RWPE2 (cell line): ENCODE measurements around the gene MMP17.

Source experiments
- ATAC-seq: fragments of 200-7000 bp; cut with Tn5 transposase; 3 replicates; pipeline ENCODE4 v1.9.1; 2021; ENCODE audit warnings: low read depth
- DNase-seq: peaks from one replicate; pipeline ENCODE4 v3.0.0-alpha.2; 2020; ENCODE audit warnings: low spot score
- H3K27ac ChIP-seq: fragments of 450-650 bp; 2 replicates; pipeline ENCODE4 v1.5.1; 2017; ENCODE audit warnings: mild to moderate bottlenecking; ENCODE audit not compliant: poor library complexity, severe bottlenecking
- H3K27me3 ChIP-seq: fragments of 250-450 bp; sonication (Bioruptor Pico); 2 replicates; pipeline ENCODE4 v1.5.1; 2021; ENCODE audit warnings: mild to moderate bottlenecking, moderate library complexity; ENCODE audit not compliant: insufficient read depth, poor library complexity, severe bottlenecking
- H3K36me3 ChIP-seq: fragments of 250-450 bp; sonication (Bioruptor Pico); 2 replicates; pipeline ENCODE4 v1.5.1; 2020; ENCODE audit warnings: low read depth, mild to moderate bottlenecking, moderate library complexity
- H3K4me1 ChIP-seq: fragments of 250-450 bp; sonication (Bioruptor Pico); 2 replicates; pipeline ENCODE4 v1.5.1; 2021; ENCODE audit warnings: mild to moderate bottlenecking, moderate library complexity; ENCODE audit not compliant: insufficient read depth, poor library complexity, severe bottlenecking
- H3K4me3 ChIP-seq: fragments of 250-450 bp; sonication (Bioruptor Pico); 2 replicates; pipeline ENCODE4 v1.5.1; 2021; ENCODE audit warnings: mild to moderate bottlenecking, moderate library complexity; ENCODE audit not compliant: severe bottlenecking
- H3K9me3 ChIP-seq: fragments of 250-450 bp; sonication (Bioruptor Pico); 2 replicates; pipeline ENCODE4 v1.5.1; 2021; ENCODE audit warnings: mild to moderate bottlenecking, moderate library complexity; ENCODE audit not compliant: severe bottlenecking
- CTCF ChIP-seq: fragments of 450-650 bp; IDR thresholded peaks from one replicate; pipeline ENCODE4 v1.5.1; 2017; ENCODE audit warnings: mild to moderate bottlenecking, moderate library complexity; ENCODE audit not compliant: poor library complexity, severe bottlenecking

Gene MMP17

GRCh38 chr12:131841547-131841946 is 13.4 kb downstream of the MMP17 start:
- Histone ChIP-seq H3K27ac (no peak overlapping the region), H3K4me3 (no peak overlapping the region), H3K4me1 (no peaks in the 10 kb centered on the region), H3K27me3 (no peaks in the 10 kb centered on the region), H3K9me3 (no peaks in the 10 kb centered on the region), H3K36me3 (peaks cover 9% of the 10 kb centered on the region; the same call in 1 of the 2 replicates)
- DNase-seq (no peak), ATAC-seq (no peak)
- TF ChIP-seq CTCF: no peak

- DNase-seq (no peak), ATAC-seq (no peak)
- Histone ChIP-seq H3K4me3 (no peak overlapping the region), H3K36me3 (peaks cover 9% of the 10 kb centered on the region; the same call in 1 of the 2 replicates), H3K9me3 (no peaks in the 10 kb centered on the region), H3K27me3 (no peaks in the 10 kb centered on the region), H3K27ac (no peak overlapping the region), H3K4me1 (no peaks in the 10 kb centered on the region)
- no peak for TF ChIP-seq CTCF
These were observed 14.0 kb downstream of the MMP17 start for GRCh38 chr12:131842169-131842568.

- Histone ChIP-seq H3K4me3 (no peak overlapping the region), H3K27ac (no peak overlapping the region), H3K4me1 (no peaks in the 10 kb centered on the region), H3K27me3 (no peaks in the 10 kb centered on the region), H3K9me3 (no peaks in the 10 kb centered on the region), H3K36me3 (peaks cover 9% of the 10 kb centered on the region; the same call in 1 of the 2 replicates)
- ATAC-seq: no peak
- TF ChIP-seq CTCF: no peak
- DNase-seq: no peak
These were observed 15.3 kb downstream of the MMP17 start for GRCh38 chr12:131843527-131843926.

- Histone ChIP-seq H3K27ac (no peak overlapping the region), H3K36me3 (peaks cover 12% of the 10 kb centered on the region; the same call in 1 of the 2 replicates), H3K4me3 (no peak overlapping the region), H3K4me1 (no peaks in the 10 kb centered on the region), H3K9me3 (no peaks in the 10 kb centered on the region), H3K27me3 (no peaks in the 10 kb centered on the region)
- no peak for TF ChIP-seq CTCF
- no peak for DNase-seq
- no peak for ATAC-seq
These were observed 15.9 kb downstream of the MMP17 start for GRCh38 chr12:131844140-131844539.

GRCh38 chr12:131844656-131845055 is 16.5 kb downstream of the MMP17 start:
- no peak overlapping the region for H3K4me3 ChIP-seq

More at GRCh38 chr12:131844656-131845055, 16.5 kb downstream of the MMP17 start:
- no peak overlapping the region for H3K27ac ChIP-seq
- ATAC-seq (no peak), DNase-seq (peak; percentile 58)
- H3K4me1 ChIP-seq: no peaks in the 10 kb centered on the region
- H3K36me3 ChIP-seq: peaks cover 12% of the 10 kb centered on the region; the same call in 1 of the 2 replicates
- no peak for TF ChIP-seq CTCF
- no peaks in the 10 kb centered on the region for H3K9me3 ChIP-seq
- no peaks in the 10 kb centered on the region for H3K27me3 ChIP-seq
